GM12878 (cell line): ENCODE data around the gene SEMA3D.

ENCODE experiments used
- GATAD2B ChIP-seq: fragments of 450-650 bp; conservative IDR thresholded peaks from 2 replicates; pipeline ENCODE4 v1.6.1; 2017; ENCODE audit warnings: low read depth, mild to moderate bottlenecking, moderate library complexity
- HDGF ChIP-seq: fragments of 450-650 bp; IDR thresholded peaks from 2 replicates; pipeline ENCODE4 v1.6.1; 2016; ENCODE audit warnings: antibody characterized with exemption
- MAX ChIP-seq: IDR thresholded peaks from 2 replicates; pipeline ENCODE4 v1.6.1; 2012; ENCODE audit warnings: low read depth, low read length, improper control_type of control experiment
- MTA3 ChIP-seq: IDR thresholded peaks from 2 replicates; pipeline ENCODE4 v1.6.1; 2012; ENCODE audit warnings: low read length, inconsistent platforms, borderline replicate concordance
- POLR2A ChIP-seq: IDR thresholded peaks from 2 replicates; pipeline ENCODE4 v1.6.1; 2011; ENCODE audit warnings: low read depth, mild to moderate bottlenecking, low read length
- TAF1 ChIP-seq: IDR thresholded peaks from 2 replicates; pipeline ENCODE4 v1.6.1; 2011; ENCODE audit warnings: mild to moderate bottlenecking, low read depth, low read length, borderline replicate concordance
- TF ChIP-seq, protein P1 (sequence below), 3 experiments: IDR thresholded peaks in 2 of 3; conservative IDR thresholded peaks in 1 of 3; 2 replicates each; pipeline ENCODE4 v1.5.1; 2011; ENCODE audit warnings: low read depth in 3 of 3, low read length in 3 of 3, mild to moderate bottlenecking in 3 of 3, control low read depth in 2 of 3, moderate library complexity in 2 of 3, inconsistent platforms in 1 of 3, mixed read lengths in 1 of 3; ENCODE audit not compliant: control insufficient read depth in 2 of 3, insufficient read depth in 1 of 3; ENCODE audit errors: extremely low read depth in 1 of 3

GRCh38 chr7:85090143-85090542 lies 96.7 kb downstream of the SEMA3D start:
- TF ChIP-seq, protein P1, sequence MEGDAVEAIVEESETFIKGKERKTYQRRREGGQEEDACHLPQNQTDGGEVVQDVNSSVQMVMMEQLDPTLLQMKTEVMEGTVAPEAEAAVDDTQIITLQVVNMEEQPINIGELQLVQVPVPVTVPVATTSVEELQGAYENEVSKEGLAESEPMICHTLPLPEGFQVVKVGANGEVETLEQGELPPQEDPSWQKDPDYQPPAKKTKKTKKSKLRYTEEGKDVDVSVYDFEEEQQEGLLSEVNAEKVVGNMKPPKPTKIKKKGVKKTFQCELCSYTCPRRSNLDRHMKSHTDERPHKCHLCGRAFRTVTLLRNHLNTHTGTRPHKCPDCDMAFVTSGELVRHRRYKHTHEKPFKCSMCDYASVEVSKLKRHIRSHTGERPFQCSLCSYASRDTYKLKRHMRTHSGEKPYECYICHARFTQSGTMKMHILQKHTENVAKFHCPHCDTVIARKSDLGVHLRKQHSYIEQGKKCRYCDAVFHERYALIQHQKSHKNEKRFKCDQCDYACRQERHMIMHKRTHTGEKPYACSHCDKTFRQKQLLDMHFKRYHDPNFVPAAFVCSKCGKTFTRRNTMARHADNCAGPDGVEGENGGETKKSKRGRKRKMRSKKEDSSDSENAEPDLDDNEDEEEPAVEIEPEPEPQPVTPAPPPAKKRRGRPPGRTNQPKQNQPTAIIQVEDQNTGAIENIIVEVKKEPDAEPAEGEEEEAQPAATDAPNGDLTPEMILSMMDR (IDR thresholded peaks at IDR 0.05 in 2 of 3, conservative IDR thresholded peaks at IDR 0.05 in 1 of 3; ENCODE audit: control insufficient read depth in 2 of 3, extremely low read depth in 1 of 3, insufficient read depth in 1 of 3, low read depth in 3 of 3, low read length in 3 of 3): no peak
- no peak for TF ChIP-seq HDGF
- TF ChIP-seq POLR2A: no peak
- no peak for TF ChIP-seq GATAD2B
- TF ChIP-seq TAF1: no peak
- no peak for TF ChIP-seq MTA3
- no peak for TF ChIP-seq MAX
